Loucy (cell line): ENCODE results near the gene PI4KA.

ENCODE experiments used
- CTCF ChIP-seq: fragments of 200-600 bp; sonication (generic); conservative IDR thresholded peaks from 2 replicates; pipeline ENCODE4 v1.5.1; 2014; ENCODE audit warnings: mild to moderate bottlenecking, antibody characterized with exemption, low read length
- EZH2phosphoT487 ChIP-seq: fragments of 200-600 bp; IDR thresholded peaks from 2 replicates; pipeline ENCODE4 v1.6.1; 2018; ENCODE audit warnings: antibody characterized with exemption, mild to moderate bottlenecking, moderate library complexity, borderline replicate concordance

GRCh38 chr22:20786536-20786979, 72.1 kb downstream of the PI4KA start:
- TF ChIP-seq CTCF (no peak), EZH2phosphoT487 (no peak)
